HG02798 (cell line): ENCODE measurements around the gene GPR25.

ENCODE experiments used
- ATAC-seq: cut with Tn5 transposase; IDR thresholded peaks from one replicate; pipeline ENCODE4 v1.9.1; 2021; ENCODE audit warnings: mild to moderate bottlenecking; ENCODE audit not compliant: unreplicated experiment, poor library complexity

GPR25 gene

GRCh38 chr1:200869753-200870391 lies 2.9 kb upstream of the GPR25 start:
- peak; percentile 54 for ATAC-seq

GRCh38 chr1:200873116-200873670 lies 412 bp downstream of the GPR25 start:
- no peak for ATAC-seq

DNA sequence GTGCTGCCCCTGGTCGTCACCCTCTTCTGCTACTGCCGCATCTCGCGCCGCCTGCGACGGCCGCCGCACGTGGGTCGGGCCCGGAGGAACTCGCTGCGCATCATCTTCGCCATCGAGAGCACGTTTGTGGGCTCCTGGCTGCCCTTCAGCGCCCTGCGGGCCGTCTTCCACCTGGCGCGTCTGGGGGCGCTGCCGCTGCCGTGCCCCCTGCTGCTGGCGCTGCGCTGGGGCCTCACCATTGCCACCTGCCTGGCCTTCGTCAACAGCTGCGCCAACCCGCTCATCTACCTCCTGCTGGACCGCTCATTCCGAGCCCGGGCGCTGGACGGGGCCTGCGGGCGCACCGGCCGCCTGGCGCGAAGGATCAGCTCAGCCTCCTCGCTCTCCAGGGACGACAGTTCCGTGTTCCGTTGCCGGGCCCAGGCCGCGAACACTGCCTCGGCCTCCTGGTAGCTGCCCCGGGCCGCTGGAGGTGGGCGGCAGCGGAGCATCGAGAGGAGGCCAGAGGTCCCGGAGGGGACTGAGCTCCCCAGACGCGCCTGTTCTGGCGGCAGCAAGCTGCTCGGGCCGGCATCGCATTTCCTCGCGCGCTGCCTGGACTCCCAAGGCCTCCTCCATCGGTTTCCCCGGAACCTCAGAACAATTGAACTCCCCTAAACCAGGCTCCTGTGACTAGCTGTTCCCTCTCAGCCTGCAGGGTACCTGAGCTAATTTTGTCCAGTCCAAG lies 1.1 kb downstream of the GPR25 start:
- no peak for ATAC-seq

GRCh38 chr1:200874694-200875093 lies 1.9 kb downstream of the GPR25 start:
- ATAC-seq = no peak

- ATAC-seq = no peak
Observed at GRCh38 chr1:200875416-200875815, 2.6 kb downstream of the GPR25 start.

GRCh38 chr1:200877010-200877409 lies 4.2 kb downstream of the GPR25 start:
- no peak for ATAC-seq

GRCh38 chr1:200877839-200878551 lies 5.2 kb downstream of the GPR25 start:
- ATAC-seq = peak; percentile 55

DNA sequence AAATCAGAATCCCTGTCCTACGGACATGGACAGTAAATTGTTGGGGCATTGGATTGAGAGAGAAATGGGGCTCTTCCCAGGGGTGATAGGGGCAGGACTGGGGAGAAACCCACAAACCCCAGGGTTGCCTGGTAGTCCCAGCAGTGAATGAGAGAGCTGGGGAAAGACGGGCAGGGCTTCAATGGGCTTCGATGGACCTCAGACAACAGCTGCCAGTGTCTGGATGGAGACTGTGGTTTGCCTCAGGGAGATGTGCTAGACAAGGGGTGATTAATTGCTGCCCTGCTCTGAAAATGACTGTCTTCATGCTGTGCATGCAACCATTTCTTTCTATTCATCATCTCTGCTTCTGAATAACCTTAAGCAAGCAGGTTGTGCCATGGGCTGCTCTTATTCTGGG lies 7.4 kb downstream of the GPR25 start:
- peak; percentile 76 for ATAC-seq

DNA sequence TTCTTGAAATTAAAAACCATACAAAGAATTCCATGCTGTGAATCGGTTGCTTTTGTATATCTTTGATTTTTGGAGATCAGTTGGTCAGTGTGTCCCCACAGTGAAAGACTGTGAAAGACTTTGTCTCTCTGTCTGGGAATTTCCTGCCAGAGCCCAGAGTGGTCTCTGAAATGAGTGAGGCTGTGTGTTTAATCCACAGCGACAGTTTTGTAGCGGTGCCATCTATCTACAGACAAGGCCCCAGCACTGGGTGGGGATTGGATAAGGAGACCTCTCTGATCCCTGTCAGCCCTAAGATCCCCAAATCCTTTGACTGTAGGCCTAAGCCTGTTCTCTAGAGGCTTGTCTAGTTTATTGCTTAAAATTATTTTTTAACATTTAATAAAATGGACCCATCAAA lies 10.3 kb downstream of the GPR25 start:
- ATAC-seq = no peak

GRCh38 chr1:200885623-200886402 lies 13.0 kb downstream of the GPR25 start:
- no peak for ATAC-seq

- no peak for ATAC-seq
Observed at GRCh38 chr1:200886594-200886993, 13.8 kb downstream of the GPR25 start.

- ATAC-seq = no peak
Observed at GRCh38 chr1:200887036-200887435, 14.3 kb downstream of the GPR25 start.

DNA sequence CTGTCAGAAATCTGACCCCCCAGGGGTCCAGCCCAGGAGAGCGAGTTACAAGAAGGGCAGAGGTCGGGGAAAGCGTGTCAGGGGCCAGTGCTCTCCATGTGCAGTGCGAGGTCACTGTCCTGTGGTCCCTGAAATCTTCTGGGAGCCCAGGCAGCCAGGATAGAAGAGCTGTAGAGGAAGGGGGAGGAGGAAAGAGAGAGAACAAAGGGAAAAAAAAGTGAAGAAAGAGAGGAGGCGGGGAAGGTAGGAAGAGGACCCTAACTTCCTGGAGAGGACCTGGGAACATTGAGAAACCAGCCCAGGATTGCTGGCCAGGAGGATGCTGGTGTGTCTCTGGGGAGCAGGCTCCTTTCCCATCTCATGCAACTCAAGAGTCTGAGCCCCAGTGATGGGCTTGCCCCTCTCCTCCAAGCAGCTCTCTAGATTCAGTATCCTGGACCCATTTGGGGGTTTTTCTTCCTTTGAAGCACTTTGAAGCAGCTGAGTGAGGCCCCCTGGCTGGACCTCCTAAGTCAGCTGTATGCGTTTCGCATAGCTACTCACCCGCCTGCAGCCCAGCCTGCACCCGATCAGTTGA lies 15.1 kb downstream of the GPR25 start:
- ATAC-seq = no peak

DNA sequence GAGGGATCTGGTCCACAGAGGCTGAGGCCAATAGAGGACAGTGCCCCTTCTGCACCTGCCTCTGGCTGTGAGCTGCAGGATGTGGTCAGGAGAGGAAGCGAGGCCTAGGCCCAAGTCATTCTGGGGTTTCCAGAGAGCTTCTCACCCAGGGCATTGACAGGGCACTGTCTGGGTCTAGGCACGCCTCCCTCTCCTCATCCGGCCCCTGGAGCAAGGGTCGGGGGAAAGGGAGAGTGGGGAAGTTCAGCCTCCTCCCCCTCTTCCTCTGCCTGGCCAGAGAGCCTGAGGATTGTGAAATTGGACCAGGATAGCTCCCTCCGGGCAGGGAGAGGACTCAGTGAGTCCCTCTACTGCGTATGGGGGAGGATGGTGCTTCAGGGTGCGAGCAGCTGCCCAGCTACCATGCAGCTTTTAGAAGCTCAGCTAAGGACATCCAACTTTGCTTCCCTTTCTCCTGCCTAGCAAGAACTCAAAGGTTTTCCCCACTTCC lies 15.6 kb downstream of the GPR25 start:
- ATAC-seq = peak; percentile 91

DNA sequence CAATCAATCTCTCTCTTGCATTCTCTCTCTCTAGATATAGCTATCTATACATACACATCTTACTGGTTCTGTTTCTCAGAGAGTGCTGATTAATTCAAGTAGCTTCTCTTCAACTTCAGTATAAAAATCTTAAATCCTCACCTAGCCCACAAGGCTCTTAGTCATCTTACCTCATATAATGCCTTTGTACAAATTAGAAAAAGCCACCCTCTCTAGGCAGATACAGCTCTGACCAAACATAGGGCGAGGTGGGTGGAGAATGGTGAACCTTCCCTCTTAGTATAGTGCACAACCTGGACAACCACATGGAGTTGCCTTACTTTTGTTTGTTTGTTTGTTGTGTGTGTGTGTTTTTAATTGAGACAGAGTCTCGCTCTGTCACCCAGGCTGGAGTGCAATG lies 16.8 kb downstream of the GPR25 start:
- no peak for ATAC-seq

GRCh38 chr1:200890027-200890426 lies 17.2 kb downstream of the GPR25 start:
- no peak for ATAC-seq

DNA sequence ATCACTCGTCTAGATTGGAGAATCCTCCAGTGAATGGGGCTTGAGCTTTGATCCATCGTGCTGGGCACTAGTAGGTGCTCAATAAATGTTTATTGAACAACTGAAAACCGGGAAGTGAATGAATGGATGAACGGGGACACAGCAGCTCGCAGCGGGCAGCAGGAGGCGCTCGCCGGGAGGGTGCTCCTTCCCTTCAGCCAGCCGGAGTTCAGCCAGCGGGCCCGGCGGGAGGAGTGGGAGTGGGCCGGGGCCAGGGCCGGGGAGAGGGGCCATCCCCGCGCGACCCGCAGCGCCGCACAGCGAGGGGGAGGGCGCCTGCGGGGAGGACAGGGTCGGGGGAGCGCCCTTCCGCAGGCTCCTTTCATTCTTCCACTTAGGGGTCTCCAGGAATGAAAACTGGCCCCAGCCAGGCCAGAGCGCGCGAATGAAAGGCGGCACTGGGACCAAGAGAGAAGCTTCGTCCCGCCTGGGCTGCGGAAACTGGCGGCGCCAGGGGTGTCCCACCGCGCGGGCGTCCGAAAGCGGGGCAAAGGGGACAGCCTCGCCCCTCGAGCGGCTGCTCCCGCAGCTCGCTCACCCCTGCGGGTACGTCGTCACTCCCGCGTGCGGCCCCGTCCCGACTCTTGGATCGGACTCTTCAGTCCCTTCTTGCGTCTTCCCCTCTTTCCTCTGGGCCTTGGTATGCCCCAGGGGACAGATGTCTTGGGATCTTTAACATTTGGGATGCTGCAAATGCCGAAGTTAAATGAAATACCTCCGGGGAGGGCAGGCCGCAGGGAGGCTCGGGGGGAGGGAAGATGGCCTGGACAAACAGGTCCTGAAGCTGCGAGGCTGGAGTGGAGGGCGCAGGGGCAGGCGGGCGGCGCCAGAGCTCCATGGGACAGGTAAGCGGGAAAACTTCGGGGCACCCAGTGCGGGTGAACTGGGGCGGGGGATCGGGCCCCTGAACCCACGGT lies 18.3 kb downstream of the GPR25 start:
- peak; percentile 16 for ATAC-seq

- ATAC-seq = no peak
Observed at GRCh38 chr1:200891774-200892157, 19.0 kb downstream of the GPR25 start.

- no peak for ATAC-seq
Observed at GRCh38 chr1:200892546-200892945, 19.8 kb downstream of the GPR25 start.
